Smooth muscle cell (in vitro differentiated cells): ENCODE results near the gene CAND1. TPM values are rescaled to one million over a fixed set of nuclear protein-coding genes. Genes with fewer than 3 reads are reported as not detected.

Source experiments
- DNase-seq: peaks from one replicate; lab custom pipeline; 2025; ENCODE audit not compliant: unreplicated experiment; lab: John Stamatoyannopoulos, UW
- H2AFZ ChIP-seq: fragments of 200-600 bp; sonication (generic); 2 replicates; pipeline ENCODE4 v1.6.0; 2016; ENCODE audit warnings: antibody characterized with exemption, low read depth, mild to moderate bottlenecking
- H3F3A ChIP-seq: fragments of 200-600 bp; sonication (generic); 2 replicates; pipeline ENCODE4 v1.6.0; 2017; ENCODE audit warnings: antibody characterized with exemption, low read depth
- H3K27ac ChIP-seq: fragments of 200-600 bp; sonication (generic); 2 replicates; pipeline ENCODE4 v1.5.1; 2016; ENCODE audit warnings: low read depth, mild to moderate bottlenecking
- H3K27me3 ChIP-seq: fragments of 200-600 bp; sonication (generic); 2 replicates; pipeline ENCODE4 v1.6.1; 2016; ENCODE audit warnings: low read depth, mild to moderate bottlenecking
- H3K36me3 ChIP-seq: fragments of 200-600 bp; sonication (generic); 2 replicates; pipeline ENCODE4 v1.5.1; 2016; ENCODE audit warnings: low read depth
- H3K4me1 ChIP-seq: fragments of 200-600 bp; sonication (generic); 2 replicates; pipeline ENCODE4 v1.5.1; 2016; ENCODE audit warnings: low read depth
- H3K4me2 ChIP-seq: fragments of 200-600 bp; sonication (generic); 2 replicates; pipeline ENCODE4 v1.6.0; 2016; ENCODE audit warnings: mild to moderate bottlenecking
- H3K4me3 ChIP-seq: fragments of 200-600 bp; sonication (generic); 2 replicates; pipeline ENCODE4 v1.5.1; 2016; ENCODE audit warnings: mild to moderate bottlenecking
- H3K79me2 ChIP-seq: fragments of 200-600 bp; sonication (generic); 2 replicates; pipeline ENCODE4 v1.6.0; 2016; ENCODE audit warnings: low read depth, mild to moderate bottlenecking
- H3K9ac ChIP-seq: fragments of 200-600 bp; sonication (generic); 2 replicates; pipeline ENCODE4 v1.6.0; 2016; ENCODE audit warnings: low read depth
- H3K9me3 ChIP-seq: fragments of 200-600 bp; sonication (generic); replicated peaks from 2 replicates; pipeline ENCODE4 v1.5.1; 2016; ENCODE audit warnings: low read depth
- H4K20me1 ChIP-seq: fragments of 200-600 bp; sonication (generic); 2 replicates; pipeline ENCODE4 v1.6.0; 2016; ENCODE audit warnings: low read depth
- whole genome bisulfite sequencing: methylation state at CpG from one replicate; pipeline ENCODE4 v1.1.7; 2016; ENCODE audit warnings: low lambda C conversion rate; 5-methylcytosine and 5-hydroxymethylcytosine counted together
- polyA plus RNA-seq: library from polyadenylated mRNA; unstranded; fragments of >200 nt; fragmentation: Nextera tagmentation; extraction: Ambion mirVana; gene quantifications from 2 replicates; pipeline ENCODE4 v1.2.1, GENCODE V29; 2016
- total RNA-seq: library from RNA; depleted of rRNA; stranded (reverse); fragments of >200 nt; gene quantifications from 2 replicates; pipeline ENCODE4 v1.2.3, GENCODE V29; 2014
- TF ChIP-seq, protein P1 (sequence below): fragments of 200-600 bp; sonication (generic); IDR thresholded peaks from 2 replicates; pipeline ENCODE4 v1.5.1; 2017; ENCODE audit warnings: borderline replicate concordance, mild to moderate bottlenecking, antibody characterized with exemption; ENCODE audit not compliant: insufficient read depth, poor library complexity, severe bottlenecking

Gene CAND1
- total and polyA plus RNA-seq, 2 experiments from 2014 or later = 122 to 123 TPM

DNA sequence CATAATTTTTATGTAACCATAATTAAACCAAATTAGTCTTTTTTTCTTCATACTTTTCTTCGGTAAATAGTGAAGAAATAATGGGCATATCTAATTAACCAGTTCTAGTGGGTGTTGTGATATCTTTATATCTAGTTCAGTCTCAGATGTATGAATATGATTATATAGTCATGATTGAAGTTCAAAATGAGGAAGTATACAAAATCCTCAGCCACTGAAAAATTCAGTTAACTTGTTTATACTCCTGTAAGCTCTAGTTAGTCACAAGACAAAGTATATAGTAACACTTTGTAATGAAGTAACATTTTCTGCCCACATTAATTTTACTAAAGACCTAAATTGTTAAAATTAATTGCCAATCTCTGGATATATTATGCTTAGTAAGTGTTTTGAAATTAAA lies 46.5 kb downstream of the CAND1 start:
- H3K9me3 ChIP-seq = no peaks in the 10 kb centered on the region
- DNase-seq = no peak
- 97% methylated on average over 1 of the region's 1 CpG for WGBS

DNA sequence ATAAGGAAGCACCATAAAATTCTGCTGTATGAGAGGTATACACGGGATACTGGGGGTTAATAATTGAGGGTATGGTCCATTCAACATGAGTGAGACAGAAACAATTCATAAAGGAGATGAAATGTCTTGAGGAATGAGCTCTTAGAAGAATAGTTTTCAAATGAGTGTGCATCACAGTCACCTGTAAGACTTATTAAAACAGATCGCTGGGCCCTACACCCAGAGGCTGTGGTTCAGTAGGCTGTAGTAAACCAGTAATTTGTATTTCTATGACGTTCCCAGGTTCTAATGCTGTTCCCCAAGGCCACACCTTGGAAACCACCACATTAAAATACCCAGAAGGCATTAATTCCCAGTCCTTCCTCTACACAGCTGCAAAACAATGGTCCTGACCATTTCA lies 49.6 kb downstream of the CAND1 start:
- WGBS = 88% methylated on average over 3 of the region's 3 CpGs

More for the DNA sequence above, 46.5 kb downstream of the CAND1 start:
- Histone ChIP-seq H3F3A (no peaks in the 10 kb centered on the region), H3K4me2 (no peak overlapping the region), H4K20me1 (peaks cover 6% of the 10 kb centered on the region), H3K4me3 (no peak overlapping the region), H3K27ac (no peak overlapping the region), H3K79me2 (no peaks in the 10 kb centered on the region), H3K36me3 (peaks cover 25% of the 10 kb centered on the region), H3K4me1 (no peaks in the 10 kb centered on the region), H3K9ac (no peak overlapping the region), H3K27me3 (no peaks in the 10 kb centered on the region), H2AFZ (no peak overlapping the region)
- TF ChIP-seq, protein P1, sequence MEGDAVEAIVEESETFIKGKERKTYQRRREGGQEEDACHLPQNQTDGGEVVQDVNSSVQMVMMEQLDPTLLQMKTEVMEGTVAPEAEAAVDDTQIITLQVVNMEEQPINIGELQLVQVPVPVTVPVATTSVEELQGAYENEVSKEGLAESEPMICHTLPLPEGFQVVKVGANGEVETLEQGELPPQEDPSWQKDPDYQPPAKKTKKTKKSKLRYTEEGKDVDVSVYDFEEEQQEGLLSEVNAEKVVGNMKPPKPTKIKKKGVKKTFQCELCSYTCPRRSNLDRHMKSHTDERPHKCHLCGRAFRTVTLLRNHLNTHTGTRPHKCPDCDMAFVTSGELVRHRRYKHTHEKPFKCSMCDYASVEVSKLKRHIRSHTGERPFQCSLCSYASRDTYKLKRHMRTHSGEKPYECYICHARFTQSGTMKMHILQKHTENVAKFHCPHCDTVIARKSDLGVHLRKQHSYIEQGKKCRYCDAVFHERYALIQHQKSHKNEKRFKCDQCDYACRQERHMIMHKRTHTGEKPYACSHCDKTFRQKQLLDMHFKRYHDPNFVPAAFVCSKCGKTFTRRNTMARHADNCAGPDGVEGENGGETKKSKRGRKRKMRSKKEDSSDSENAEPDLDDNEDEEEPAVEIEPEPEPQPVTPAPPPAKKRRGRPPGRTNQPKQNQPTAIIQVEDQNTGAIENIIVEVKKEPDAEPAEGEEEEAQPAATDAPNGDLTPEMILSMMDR = no peak

DNA sequence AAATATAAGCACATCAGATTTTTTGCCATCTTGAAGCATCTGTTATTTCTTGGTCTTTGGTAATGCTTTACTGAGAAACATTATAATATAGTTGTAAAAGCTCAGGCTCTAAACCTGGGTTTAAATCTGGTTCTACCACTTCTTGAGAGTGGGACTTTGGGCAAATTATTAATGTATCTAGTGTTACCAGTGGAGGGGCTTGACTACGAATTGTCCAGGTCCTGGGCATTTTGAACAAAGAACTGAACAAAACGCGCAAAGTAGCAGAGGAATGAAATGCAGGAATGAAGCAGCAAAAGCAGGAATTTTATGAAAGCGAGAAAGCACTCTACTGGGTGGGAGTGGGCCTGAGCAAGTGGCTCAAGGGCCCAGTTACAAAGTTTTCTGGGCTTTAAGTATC lies 50.8 kb downstream of the CAND1 start:
- Histone ChIP-seq H3K4me3 (no peak overlapping the region), H3K4me1 (no peaks in the 10 kb centered on the region), H3K9me3 (no peaks in the 10 kb centered on the region), H3K27me3 (no peaks in the 10 kb centered on the region), H3F3A (no peaks in the 10 kb centered on the region), H3K9ac (no peak overlapping the region), H4K20me1 (no peaks in the 10 kb centered on the region), H3K79me2 (no peaks in the 10 kb centered on the region), H2AFZ (no peak overlapping the region), H3K4me2 (no peak overlapping the region), H3K27ac (no peak overlapping the region), H3K36me3 (no peaks in the 10 kb centered on the region)
- DNase-seq = no peak
- TF ChIP-seq, protein P1 = no peak
- 95% methylated on average over 4 of the region's 4 CpGs for WGBS

More for the DNA sequence above, 49.6 kb downstream of the CAND1 start:
- H3K4me1 ChIP-seq = no peaks in the 10 kb centered on the region
- no peaks in the 10 kb centered on the region for H3K27me3 ChIP-seq
- no peak overlapping the region for H3K4me3 ChIP-seq
- H4K20me1 ChIP-seq = peaks cover 2% of the 10 kb centered on the region
- no peak for DNase-seq
- H3K27ac ChIP-seq = no peak overlapping the region
- no peak overlapping the region for H2AFZ ChIP-seq
- H3K36me3 ChIP-seq = no peaks in the 10 kb centered on the region
- H3K4me2 ChIP-seq = no peak overlapping the region
- H3K79me2 ChIP-seq = no peaks in the 10 kb centered on the region
- no peaks in the 10 kb centered on the region for H3F3A ChIP-seq
- H3K9me3 ChIP-seq = no peaks in the 10 kb centered on the region
- TF ChIP-seq, protein P1 = no peak
- no peak overlapping the region for H3K9ac ChIP-seq

DNA sequence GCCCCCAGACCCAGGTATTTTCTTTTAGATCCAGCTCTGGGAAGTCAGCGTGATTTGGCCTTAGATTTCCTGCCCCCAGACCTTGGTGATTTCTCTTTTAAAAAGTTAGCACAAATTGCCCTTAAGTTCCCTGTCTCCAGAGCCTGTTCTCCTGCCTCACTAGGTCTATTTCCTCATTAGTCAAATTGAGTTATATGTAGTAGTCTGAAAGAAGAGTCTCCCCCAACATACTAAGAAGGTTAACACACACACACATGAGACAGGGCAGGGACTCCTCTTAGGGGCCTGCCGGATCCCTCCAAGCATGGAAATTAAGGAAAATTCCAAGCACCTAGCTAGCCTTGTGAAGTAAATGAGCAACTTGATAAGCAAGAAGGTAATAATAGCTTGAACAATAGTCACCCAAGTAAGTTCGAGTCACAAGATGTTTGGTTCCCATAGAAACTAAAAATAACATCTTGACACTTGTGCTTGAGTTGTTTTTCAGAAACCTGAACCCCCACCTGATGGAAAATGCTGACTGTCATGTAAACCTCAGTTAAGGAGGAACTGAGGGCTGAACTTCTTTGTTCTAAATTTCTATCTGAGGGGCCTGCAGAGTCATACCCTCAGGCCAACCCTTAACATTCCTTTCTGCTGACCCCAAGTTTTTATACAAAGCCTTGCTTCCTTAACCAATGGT lies 51.6 kb downstream of the CAND1 start:
- Histone ChIP-seq H3F3A (no peaks in the 10 kb centered on the region), H3K27me3 (no peaks in the 10 kb centered on the region), H3K4me1 (no peaks in the 10 kb centered on the region), H3K27ac (peak overlapping the region; percentile 18), H2AFZ (no peak overlapping the region), H3K9me3 (no peaks in the 10 kb centered on the region), H3K36me3 (no peaks in the 10 kb centered on the region), H4K20me1 (no peaks in the 10 kb centered on the region), H3K9ac (no peak overlapping the region), H3K4me3 (no peak overlapping the region), H3K79me2 (no peaks in the 10 kb centered on the region), H3K4me2 (no peak overlapping the region)
- no peak for DNase-seq
- TF ChIP-seq, protein P1 = no peak
- 94% methylated on average over 3 of the region's 3 CpGs for WGBS
